Upper lobe of left lung (tissue), 6 donors: ENCODE data around the gene SEC14L3. TPM values are rescaled to one million over a fixed set of nuclear protein-coding genes. Genes with fewer than 3 reads are reported as not detected.
A peak's percentile ranks its signal among the peaks of the same experiment; 100 is the strongest.
"Not testable (repeated sequence)": the region's sequence is repeated elsewhere in the genome, so short reads cannot be mapped to it uniquely, and the experiment has no call there.

Source experiments
- ATAC-seq, 2 donors: fragments of 200-7000 bp; cut with Tn5 transposase; one replicate each; pipeline ENCODE4 v1.9.1; 2022; ENCODE audit warnings: mild to moderate bottlenecking in 2 of 2, moderate library complexity in 2 of 2; ENCODE audit not compliant: low FRiP score in 2 of 2
- DNase-seq, 2 donors: peaks; one replicate each; pipeline ENCODE4 v3.0.0-alpha.2; 2019 to 2020
- H3K27ac ChIP-seq, 4 donors: fragments of 200-600 bp; sonication (generic); one replicate each; pipeline ENCODE4 v1.5.1; 2016 to 2019
- H3K27me3 ChIP-seq, 4 donors: fragments of 200-600 bp; sonication (generic); one replicate each; pipeline ENCODE4 v1.5.1; 2017 to 2019
- H3K36me3 ChIP-seq, 4 donors: fragments of 200-600 bp; sonication (generic); one replicate each; pipeline ENCODE4 v1.5.1; 2016 to 2019
- H3K4me1 ChIP-seq, 4 donors: fragments of 200-600 bp; sonication (generic); one replicate each; pipeline ENCODE4 v1.5.1; 2018 to 2019
- H3K4me3 ChIP-seq, 4 donors: fragments of 200-600 bp; sonication (generic); one replicate each; pipeline ENCODE4 v1.5.1; 2017 to 2019; ENCODE audit warnings: mild to moderate bottlenecking in 2 of 4, moderate library complexity in 1 of 4
- H3K9me3 ChIP-seq, 4 donors: fragments of 200-600 bp; sonication (generic); one replicate each; pipeline ENCODE4 v1.5.1; 2018 to 2019
- EP300 ChIP-seq, 4 donors: sonication (generic); formaldehyde crosslinking; IDR thresholded peaks; one replicate each; pipeline ENCODE4 v1.5.1; 2017; ENCODE audit warnings: antibody characterized with exemption in 4 of 4, control low read depth in 2 of 4
- POLR2A ChIP-seq, 4 donors: fragments of 450-650 bp; IDR thresholded peaks; one replicate each; pipeline ENCODE4 v1.5.1; 2016 to 2017; ENCODE audit warnings: antibody characterized with exemption in 4 of 4, mild to moderate bottlenecking in 2 of 4
- POLR2AphosphoS5 ChIP-seq, 2 donors: sonication (generic); formaldehyde crosslinking; IDR thresholded peaks; one replicate each; pipeline ENCODE4 v1.5.1; 2017; ENCODE audit warnings: antibody characterized with exemption in 2 of 2
- WGBS, 2 donors: methylation state at CpG; one replicate each; pipeline ENCODE4 v1.1.5; 2017 to 2018; 5-methylcytosine and 5-hydroxymethylcytosine counted together
- total RNA-seq, 6 donors: library from RNA; depleted of rRNA in 4 of 6; stranded (reverse); fragments of >200 nt in 4 of 6; gene quantifications; one replicate each; pipeline versions ENCODE4 v1.1.0 to v1.2.1, GENCODE V29; 2016 to 2021
- TF ChIP-seq, protein P1 (sequence below), 6 experiments: fragments of 450-650 bp in 4 of 6; fragments of 200-600 bp in 2 of 6; sonication (generic) in 2 of 6; IDR thresholded peaks; one replicate each; pipeline ENCODE4 v1.5.1; 2016 to 2019; ENCODE audit warnings: antibody characterized with exemption in 6 of 6
- donor health status: DM: no; HTN: no; CAD: no; lungs with moderate emphysema.
- donor health status: DM: no; HTN: yes; CAD: no; lungs with severe emphysema.

SEC14L3 gene
- total RNA-seq, 6 donors from 2014 or later = 0.43 to 2.3 (median 1.1) TPM; not detected in 1

DNA sequence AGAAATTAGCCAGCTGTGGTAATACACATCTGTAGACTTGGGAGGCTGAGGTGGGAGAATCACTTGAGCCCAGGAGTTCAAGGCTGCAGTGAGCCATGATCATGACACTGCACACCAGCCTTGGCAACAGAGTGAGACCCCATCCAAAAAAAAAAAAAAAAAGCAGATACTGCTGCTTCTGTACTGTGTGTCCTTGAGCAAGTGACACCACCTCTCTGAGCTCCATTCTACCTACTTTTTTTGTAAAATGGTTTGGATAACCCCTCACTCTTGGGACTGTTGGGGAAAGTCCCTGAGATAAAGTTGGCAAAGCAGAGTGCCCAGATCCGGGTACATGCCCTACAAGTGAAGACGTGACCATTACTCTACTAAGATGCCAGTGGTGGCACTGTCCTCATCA, 2.7 kb downstream of the SEC14L3 start:
- 68 to 69% methylated on average over 2 of the region's 2 CpGs for WGBS, 2 donors
- ATAC-seq = no peak
- no peaks in the 10 kb centered on the region for H3K36me3 ChIP-seq
- no peak overlapping the region for H3K27ac ChIP-seq
- H3K4me3 ChIP-seq = no peak overlapping the region
- no peaks in the 10 kb centered on the region for H3K9me3 ChIP-seq
- peaks cover 0 to 9% (median 7%) of the 10 kb centered on the region in 4 donors for H3K4me1 ChIP-seq
- no peak for DNase-seq
- TF ChIP-seq POLR2A (IDR thresholded peaks at IDR 0.05) (no peak), EP300 (IDR thresholded peaks at IDR 0.05) (no peak), POLR2AphosphoS5 (IDR thresholded peaks at IDR 0.05) (no peak)
- TF ChIP-seq, protein P1, sequence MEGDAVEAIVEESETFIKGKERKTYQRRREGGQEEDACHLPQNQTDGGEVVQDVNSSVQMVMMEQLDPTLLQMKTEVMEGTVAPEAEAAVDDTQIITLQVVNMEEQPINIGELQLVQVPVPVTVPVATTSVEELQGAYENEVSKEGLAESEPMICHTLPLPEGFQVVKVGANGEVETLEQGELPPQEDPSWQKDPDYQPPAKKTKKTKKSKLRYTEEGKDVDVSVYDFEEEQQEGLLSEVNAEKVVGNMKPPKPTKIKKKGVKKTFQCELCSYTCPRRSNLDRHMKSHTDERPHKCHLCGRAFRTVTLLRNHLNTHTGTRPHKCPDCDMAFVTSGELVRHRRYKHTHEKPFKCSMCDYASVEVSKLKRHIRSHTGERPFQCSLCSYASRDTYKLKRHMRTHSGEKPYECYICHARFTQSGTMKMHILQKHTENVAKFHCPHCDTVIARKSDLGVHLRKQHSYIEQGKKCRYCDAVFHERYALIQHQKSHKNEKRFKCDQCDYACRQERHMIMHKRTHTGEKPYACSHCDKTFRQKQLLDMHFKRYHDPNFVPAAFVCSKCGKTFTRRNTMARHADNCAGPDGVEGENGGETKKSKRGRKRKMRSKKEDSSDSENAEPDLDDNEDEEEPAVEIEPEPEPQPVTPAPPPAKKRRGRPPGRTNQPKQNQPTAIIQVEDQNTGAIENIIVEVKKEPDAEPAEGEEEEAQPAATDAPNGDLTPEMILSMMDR (IDR thresholded peaks at IDR 0.05) = no peak
- no peaks in the 10 kb centered on the region for H3K27me3 ChIP-seq

DNA sequence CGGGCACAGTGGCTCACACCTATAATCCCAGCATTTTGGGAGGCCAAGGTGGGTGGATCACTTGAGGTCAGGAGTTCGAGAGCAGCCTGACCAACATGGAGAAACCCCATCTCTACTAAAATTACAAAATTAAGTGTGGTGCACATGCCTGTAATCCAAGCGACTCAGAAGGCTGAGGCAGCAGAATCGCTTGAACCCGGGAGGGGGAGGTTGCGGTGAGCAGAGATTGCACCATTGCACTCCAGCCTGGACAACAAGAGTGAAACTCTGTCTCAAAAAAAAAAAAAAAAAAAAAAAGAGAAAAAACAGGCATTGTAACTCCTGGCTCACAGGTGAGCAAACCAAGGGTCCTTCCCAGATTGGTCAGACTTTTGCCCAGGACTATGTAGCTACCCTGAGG, 11.3 kb downstream of the SEC14L3 start:
- H3K27me3 ChIP-seq, ATAC-seq, DNase-seq, H3K36me3 ChIP-seq, H3K4me1 ChIP-seq, H3K9me3 ChIP-seq, H3K27ac ChIP-seq, H3K4me3 ChIP-seq: not testable (repeated sequence)
- 79 to 85% methylated on average over 5 to 6 of the region's 6 CpGs for WGBS, 2 donors

DNA sequence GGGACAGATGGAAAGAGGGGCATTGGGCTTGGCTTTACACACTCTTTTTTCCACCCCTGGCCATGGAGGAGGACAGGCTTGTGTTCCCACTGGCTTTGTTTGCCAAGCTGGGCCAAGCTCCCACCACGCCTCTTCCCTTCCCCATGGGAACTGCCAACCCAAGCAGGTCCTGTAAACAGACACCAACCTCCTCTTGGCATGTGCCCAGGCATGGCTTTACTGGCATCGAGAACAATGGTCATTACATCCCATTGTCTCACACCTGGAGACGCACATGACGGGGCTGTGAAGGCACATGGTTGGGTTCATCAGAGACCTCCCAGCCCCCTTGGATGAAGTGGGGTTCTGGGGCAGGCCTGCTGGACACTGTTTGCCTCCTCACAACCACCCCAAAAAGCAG, 11.7 kb downstream of the SEC14L3 start:
- TF ChIP-seq, protein P1 (IDR thresholded peaks at IDR 0.05) = no peak
- no peak for TF ChIP-seq POLR2A (IDR thresholded peaks at IDR 0.05)
- TF ChIP-seq EP300 (IDR thresholded peaks at IDR 0.05) = no peak
- TF ChIP-seq POLR2AphosphoS5 (IDR thresholded peaks at IDR 0.05) = no peak
- WGBS, 2 donors = 60 to 63% methylated on average over 1 to 4 of the region's 4 CpGs
- ATAC-seq (peak in 1 of 2 donors; percentile 11), DNase-seq (no peak)
- H3K27ac ChIP-seq = no peak overlapping the region
- no peaks in the 10 kb centered on the region for H3K27me3 ChIP-seq
- H3K36me3 ChIP-seq = no peaks in the 10 kb centered on the region
- H3K4me1 ChIP-seq = no peaks in the 10 kb centered on the region
- no peak overlapping the region for H3K4me3 ChIP-seq
- H3K9me3 ChIP-seq = no peaks in the 10 kb centered on the region

DNA sequence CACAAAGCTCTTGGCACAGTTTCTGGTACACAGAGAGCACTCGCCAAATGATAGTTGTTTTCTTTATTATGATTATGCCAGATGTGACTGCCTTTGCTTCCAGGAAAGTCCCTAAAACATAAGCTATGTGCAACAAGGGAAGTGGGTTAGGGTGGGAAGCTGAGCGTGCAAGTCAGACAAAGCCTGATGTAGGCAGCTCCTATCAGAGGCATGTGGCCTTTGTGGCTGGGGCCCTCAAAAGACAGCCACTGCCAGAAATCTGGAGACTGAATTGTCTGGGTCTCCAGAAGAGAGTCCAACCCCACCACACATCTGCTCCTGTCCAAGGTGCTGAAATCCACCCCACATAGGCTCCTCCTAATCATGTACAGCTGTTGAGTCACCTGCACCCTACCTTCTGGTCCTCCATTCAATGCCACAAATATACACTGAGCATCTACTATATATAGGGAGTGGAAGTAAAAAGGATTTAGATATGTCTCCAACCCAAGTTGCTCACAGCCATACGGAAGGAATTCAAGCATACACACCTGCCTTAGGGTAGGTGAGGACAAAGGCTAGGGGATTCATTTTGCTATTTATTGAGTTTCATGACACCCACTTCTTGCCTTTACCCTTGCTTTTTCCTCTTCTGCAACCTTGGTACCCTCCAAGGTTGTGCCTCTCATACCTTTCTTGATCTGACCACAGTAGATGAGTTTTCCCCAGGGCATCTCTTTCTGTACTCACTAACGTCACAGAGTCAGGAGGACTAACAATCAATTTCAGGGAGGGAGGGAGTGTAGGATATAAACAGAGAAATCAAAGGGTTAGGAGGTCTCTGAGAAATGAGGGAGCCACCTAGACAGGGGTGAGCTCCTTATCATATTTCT, 12.4 kb downstream of the SEC14L3 start:
- TF ChIP-seq POLR2AphosphoS5 (IDR thresholded peaks at IDR 0.05) (no peak), POLR2A (IDR thresholded peaks at IDR 0.05) (no peak), EP300 (IDR thresholded peaks at IDR 0.05) (no peak)
- TF ChIP-seq, protein P1 (IDR thresholded peaks at IDR 0.05) = no peak
- Histone ChIP-seq H3K36me3 (no peaks in the 10 kb centered on the region), H3K27ac (no peak overlapping the region), H3K4me3 (no peak overlapping the region), H3K27me3 (no peaks in the 10 kb centered on the region), H3K4me1 (no peaks in the 10 kb centered on the region), H3K9me3 (no peaks in the 10 kb centered on the region)
- ATAC-seq = peak in 1 of 2 donors; percentile 34
- WGBS, 2 donors = 57 to 69% methylated on average over 4 of the region's 4 CpGs
- DNase-seq = no peak

DNA sequence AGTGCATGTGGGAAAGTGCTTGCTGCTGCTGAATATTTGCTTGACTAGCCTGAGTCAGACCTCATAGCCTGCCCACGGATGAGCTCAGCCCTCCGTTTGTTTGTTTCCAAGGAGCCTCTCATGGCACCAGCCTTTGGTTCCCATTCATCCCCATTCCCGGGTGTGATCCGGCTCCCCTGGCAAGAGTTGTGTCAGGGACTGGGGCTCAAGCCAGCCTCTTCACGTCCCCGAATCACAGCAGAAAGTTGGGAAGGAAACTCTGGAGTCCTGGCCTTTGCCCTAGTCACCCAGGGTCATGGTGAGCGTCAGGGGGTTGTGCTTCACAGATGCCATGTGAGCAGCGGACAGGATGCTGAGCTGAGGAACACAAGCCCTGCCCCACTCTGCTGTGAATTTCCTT, 13.8 kb downstream of the SEC14L3 start:
- no peak for TF ChIP-seq EP300 (IDR thresholded peaks at IDR 0.05)
- TF ChIP-seq POLR2AphosphoS5 (IDR thresholded peaks at IDR 0.05) = no peak
- TF ChIP-seq, protein P1 (IDR thresholded peaks at IDR 0.05) = no peak
- TF ChIP-seq POLR2A (IDR thresholded peaks at IDR 0.05) = no peak
- DNase-seq (no peak), ATAC-seq (no peak)
- Histone ChIP-seq H3K27ac (no peak overlapping the region), H3K36me3 (no peaks in the 10 kb centered on the region), H3K9me3 (no peaks in the 10 kb centered on the region), H3K27me3 (no peaks in the 10 kb centered on the region), H3K4me3 (no peak overlapping the region), H3K4me1 (no peaks in the 10 kb centered on the region)
- 61 to 74% methylated on average over 8 of the region's 8 CpGs for WGBS, 2 donors
